ENCODE measurements around the gene PFKL.
"Not testable (repeated sequence)": the region's sequence is repeated elsewhere in the genome, so short reads cannot be mapped to it uniquely, and the experiment has no call there.

DNA sequence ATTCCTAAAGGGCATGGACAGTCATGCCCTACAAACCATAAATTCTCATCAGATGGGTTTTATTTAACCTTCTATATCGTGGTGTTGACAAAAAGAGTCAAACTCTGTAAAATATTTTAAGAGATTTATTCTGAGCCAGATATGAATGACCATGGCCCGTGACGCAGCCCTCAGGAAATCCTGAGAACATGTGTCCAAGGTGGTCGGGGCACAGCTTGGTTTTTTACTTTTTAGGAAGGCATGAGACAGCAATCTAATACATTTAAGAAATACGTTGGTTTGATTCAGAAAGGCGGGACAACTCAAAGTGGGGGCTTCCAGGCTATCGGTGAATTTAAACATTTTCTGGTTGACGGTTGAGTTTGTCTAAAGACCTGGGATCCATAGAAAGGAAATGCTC lies 43.1 kb downstream of the PFKL start:
- TF ChIP-seq, protein P1, sequence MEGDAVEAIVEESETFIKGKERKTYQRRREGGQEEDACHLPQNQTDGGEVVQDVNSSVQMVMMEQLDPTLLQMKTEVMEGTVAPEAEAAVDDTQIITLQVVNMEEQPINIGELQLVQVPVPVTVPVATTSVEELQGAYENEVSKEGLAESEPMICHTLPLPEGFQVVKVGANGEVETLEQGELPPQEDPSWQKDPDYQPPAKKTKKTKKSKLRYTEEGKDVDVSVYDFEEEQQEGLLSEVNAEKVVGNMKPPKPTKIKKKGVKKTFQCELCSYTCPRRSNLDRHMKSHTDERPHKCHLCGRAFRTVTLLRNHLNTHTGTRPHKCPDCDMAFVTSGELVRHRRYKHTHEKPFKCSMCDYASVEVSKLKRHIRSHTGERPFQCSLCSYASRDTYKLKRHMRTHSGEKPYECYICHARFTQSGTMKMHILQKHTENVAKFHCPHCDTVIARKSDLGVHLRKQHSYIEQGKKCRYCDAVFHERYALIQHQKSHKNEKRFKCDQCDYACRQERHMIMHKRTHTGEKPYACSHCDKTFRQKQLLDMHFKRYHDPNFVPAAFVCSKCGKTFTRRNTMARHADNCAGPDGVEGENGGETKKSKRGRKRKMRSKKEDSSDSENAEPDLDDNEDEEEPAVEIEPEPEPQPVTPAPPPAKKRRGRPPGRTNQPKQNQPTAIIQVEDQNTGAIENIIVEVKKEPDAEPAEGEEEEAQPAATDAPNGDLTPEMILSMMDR (optimal IDR thresholded peaks at IDR 0.05 in 1 of 3, IDR thresholded peaks at IDR 0.05 in 1 of 3, conservative IDR thresholded peaks at IDR 0.05 in 1 of 3; ENCODE audit: extremely low read depth in 1 of 3, insufficient read depth in 2 of 3, low read length in 3 of 3) = not testable (repeated sequence)
- not testable (repeated sequence) for TF ChIP-seq EZH2 (IDR thresholded peaks at IDR 0.05; ENCODE audit: low read length)

Measured in keratinocyte (primary cell).